Pancreas (tissue), 8 donors: Measurements from ENCODE around the gene SKOR2. TPM values are rescaled to one million over a fixed set of nuclear protein-coding genes. Genes with fewer than 3 reads are reported as not detected.

Experiments used
- polyA plus RNA-seq, 2 donors: library from polyadenylated mRNA; stranded (reverse); fragments of 200-250 nt; gene quantifications; one replicate each; pipeline ENCODE4 v1.2.3, GENCODE V29; 2013
- total RNA-seq, 6 donors: library from RNA; stranded (reverse); fragmentation: NEBNext Ultra II Directional in 4 of 6; extraction: Animal tissue kit (Norgen Biotek cat#: 25700) in 4 of 6; gene quantifications; one replicate each; pipeline versions ENCODE4 v1.2.1 to v1.2.4, GENCODE V29; 2021 to 2023
- donor health status: healthy with polysubstance abuse.
- donor health status: DM: no; HTN: no; CAD: no; lungs with moderate emphysema.
- donor health status: DM: no; HTN: no; CAD: no.
- donor health status: Bipolar disorder and iron deficiency.
- donor health status: DM: yes; HTN: yes; CAD: no.
- donor health status: DM: no; HTN: no; CAD: no.
- donor health status: DM: no; HTN: no; CAD: no.
- donor health status: DM: yes; HTN: yes; CAD: no.

Gene SKOR2
- total and polyA plus RNA-seq, 8 donors = not detected

Other genes with a start within 250 kb of the SKOR2 start
- gene ELOA2, start 216.0 kb downstream of the SKOR2 start, total RNA-seq = not detected
- gene ELOA2, start 216.0 kb downstream of the SKOR2 start, polyA plus RNA-seq = not detected
- gene HDHD2, start 101.2 kb downstream of the SKOR2 start, total RNA-seq = 10 to 100 TPM; 20.7 to 28.0 (median 22.0) TPM
- 10 to 100 TPM; 12.7 to 27.0 TPM for gene HDHD2, start 101.2 kb downstream of the SKOR2 start, polyA plus RNA-seq
- 1 to 10 TPM; 2.7 to 7.1 (median 5.0) TPM for gene IER3IP1, start 75.3 kb downstream of the SKOR2 start, total RNA-seq
- 10 to 100 TPM in 1 of 2 donors, 1 to 10 TPM in 1; 6.9 to 15.4 TPM for gene IER3IP1, start 75.3 kb downstream of the SKOR2 start, polyA plus RNA-seq